Activated naive CD8-positive, alpha-beta T cell treated with anti-CD3 and anti-CD28 coated beads, Interleukin-2, amount 50 U/mL, for 16 hours (primary cell): ENCODE measurements around the gene PCDHGA6.
"Not testable (repeated sequence)": the region's sequence is repeated elsewhere in the genome, so short reads cannot be mapped to it uniquely, and the experiment has no call there.

Experiments
- DNase-seq: peaks from one replicate; pipeline ENCODE4 v3.0.0-alpha.2; 2020; ENCODE audit warnings: low read depth, low spot score

The PCDHGA6 gene

GRCh38 chr5:141359790-141360426 is 13.8 kb upstream of the PCDHGA6 start, which contains the start of gene PCDHGB2:
PCDHGB2 (plus strand) TSS chr5:141359994; CDS start chr5:141360136, 142 bp downstream.
- no peak for DNase-seq

- DNase-seq = no peak
Measured at GRCh38 chr5:141360685-141361084, 13.0 kb upstream of the PCDHGA6 start.

- no peak for DNase-seq
Measured at GRCh38 chr5:141362719-141363118, 11.0 kb upstream of the PCDHGA6 start.

GRCh38 chr5:141363952-141364660 is 9.6 kb upstream of the PCDHGA6 start, which contains the start of gene PCDHGA5:
PCDHGA5 (plus strand) TSS chr5:141364162; CDS start chr5:141364331, 169 bp downstream.
- no peak for DNase-seq

GRCh38 chr5:141366016-141366896 is 7.4 kb upstream of the PCDHGA6 start:
- no peak for DNase-seq

GRCh38 chr5:141369994-141370848 is 3.5 kb upstream of the PCDHGA6 start, which contains the start of gene PCDHGB3:
PCDHGB3 (plus strand) TSS chr5:141370242; CDS start chr5:141370395, 153 bp downstream.
- DNase-seq = no peak

GRCh38 chr5:141371572-141372475 is 1.9 kb upstream of the PCDHGA6 start:
- no peak for DNase-seq

- no peak for DNase-seq
Measured at GRCh38 chr5:141374627-141375026, 936 bp downstream of the PCDHGA6 start.

GRCh38 chr5:141375444-141376155 is 1.9 kb downstream of the PCDHGA6 start:
- not testable (repeated sequence) for DNase-seq

GRCh38 chr5:141382469-141383294 is 9.0 kb downstream of the PCDHGA6 start, which contains the start of gene PCDHGA7:
PCDHGA7 (plus strand) TSS chr5:141382742; CDS start chr5:141382900, 158 bp downstream.
- DNase-seq = no peak

- no peak for DNase-seq
Measured at GRCh38 chr5:141383345-141383744, 9.7 kb downstream of the PCDHGA6 start.

GRCh38 chr5:141384471-141385267 is 11.0 kb downstream of the PCDHGA6 start:
- DNase-seq = no peak

- not testable (repeated sequence) for DNase-seq
Measured at GRCh38 chr5:141387557-141388311, 14.0 kb downstream of the PCDHGA6 start, which contains the start of gene PCDHGB4. PCDHGB4 (plus strand) TSS chr5:141387698; CDS start chr5:141387885, 187 bp downstream.

- no peak for DNase-seq
Measured at GRCh38 chr5:141388661-141389060, 15.0 kb downstream of the PCDHGA6 start.

- no peak for DNase-seq
Measured at GRCh38 chr5:141389153-141390042, 15.7 kb downstream of the PCDHGA6 start.
